Liver (tissue), 9 donors: ENCODE measurements around the gene GPR62. TPM values are rescaled to one million over a fixed set of nuclear protein-coding genes. Genes with fewer than 3 reads are reported as not detected.

Experiments
- DNase-seq: peaks from one replicate; pipeline ENCODE4 v3.0.0-alpha.2; 2017; ENCODE audit warnings: low spot score
- H3K27ac ChIP-seq, 2 donors: one replicate each; pipeline ENCODE4 v1.7.0; 2013; ENCODE audit warnings: inconsistent platforms in 2 of 2, low read length in 2 of 2, control low read depth in 1 of 2, low read depth in 1 of 2, mild to moderate bottlenecking in 1 of 2
- H3K27me3 ChIP-seq, 4 donors: one replicate each; pipeline versions ENCODE4 v1.6.1 to v1.7.0; 2013; ENCODE audit warnings: low read length in 3 of 4, inconsistent platforms in 1 of 4, mild to moderate bottlenecking in 1 of 4, moderate library complexity in 1 of 4; ENCODE audit not compliant: control insufficient read depth in 4 of 4, insufficient read depth in 4 of 4
- H3K36me3 ChIP-seq, 4 donors: one replicate each; pipeline versions ENCODE4 v1.6.1 to v1.7.0; 2013; ENCODE audit warnings: low read length in 3 of 4, mild to moderate bottlenecking in 3 of 4, low read depth in 1 of 4, moderate library complexity in 1 of 4; ENCODE audit not compliant: control insufficient read depth in 4 of 4, insufficient read depth in 3 of 4
- H3K4me1 ChIP-seq, 4 donors: one replicate each; pipeline versions ENCODE4 v1.6.1 to v1.7.0; 2013; ENCODE audit warnings: low read length in 3 of 4, mild to moderate bottlenecking in 3 of 4, moderate library complexity in 1 of 4; ENCODE audit not compliant: control insufficient read depth in 4 of 4, insufficient read depth in 4 of 4
- H3K4me3 ChIP-seq, 3 donors: one replicate each; pipeline versions ENCODE4 v1.6.1 to v1.7.0; 2013; ENCODE audit warnings: low read length in 3 of 3, control low read depth in 1 of 3, low read depth in 1 of 3, mild to moderate bottlenecking in 1 of 3
- H3K9ac ChIP-seq, 2 donors: one replicate each; pipeline ENCODE4 v1.7.0; 2013; ENCODE audit warnings: low read length in 2 of 2, mild to moderate bottlenecking in 2 of 2, moderate library complexity in 2 of 2, control low read depth in 1 of 2, low read depth in 1 of 2
- H3K9me3 ChIP-seq, 4 donors: one replicate each; pipeline versions ENCODE4 v1.6.1 to v1.7.0; 2013; ENCODE audit warnings: low read length in 3 of 4; ENCODE audit not compliant: control insufficient read depth in 4 of 4
- GABPA ChIP-seq, 2 donors: IDR thresholded peaks in 1 of 2; conservative IDR thresholded peaks in 1 of 2; 2 replicates each; pipeline ENCODE4 v1.6.1; 2016; ENCODE audit warnings: antibody characterized with exemption in 2 of 2, mild to moderate bottlenecking in 1 of 2, moderate library complexity in 1 of 2
- HNF4A ChIP-seq, 2 donors: conservative IDR thresholded peaks; 2 replicates each; pipeline ENCODE4 v1.6.1; 2016; ENCODE audit warnings: antibody characterized with exemption in 2 of 2, mild to moderate bottlenecking in 2 of 2
- JUND ChIP-seq, 2 donors: IDR thresholded peaks; 2 replicates each; pipeline ENCODE4 v1.6.1; 2016; ENCODE audit warnings: antibody characterized with exemption in 2 of 2
- RAD21 ChIP-seq, 2 donors: IDR thresholded peaks; 2 replicates each; pipeline ENCODE4 v1.6.1; 2016; ENCODE audit warnings: antibody characterized with exemption in 2 of 2, mild to moderate bottlenecking in 2 of 2
- RXRA ChIP-seq, 2 donors: IDR thresholded peaks; 2 replicates each; pipeline ENCODE4 v1.6.1; 2017 to 2018; ENCODE audit warnings: antibody characterized with exemption in 2 of 2, mild to moderate bottlenecking in 1 of 2
- SP1 ChIP-seq: IDR thresholded peaks from 2 replicates; pipeline ENCODE4 v1.6.1; 2018; ENCODE audit warnings: antibody characterized with exemption, mild to moderate bottlenecking
- YY1 ChIP-seq: IDR thresholded peaks from 2 replicates; pipeline ENCODE4 v1.6.1; 2016; ENCODE audit warnings: antibody characterized with exemption, mild to moderate bottlenecking
- WGBS: extraction: QIAGEN DNeasy Blood & Tissue Kit; methylation state at CpG from one replicate; pipeline ENCODE4 v1.1.7; 2013; 5-methylcytosine and 5-hydroxymethylcytosine counted together
- polyA plus RNA-seq, 2 donors: library from polyadenylated mRNA; stranded (reverse) in 1 of 2; unstranded in 1 of 2; fragments of 200-250 nt in 1 of 2; fragments of >200 nt in 1 of 2; fragmentation: Nextera tagmentation in 1 of 2; extraction: Ambion mirVana in 1 of 2; gene quantifications; one replicate each; pipeline versions ENCODE4 v1.2.1 to v1.2.3, GENCODE V29; 2013 to 2015
- total RNA-seq, 2 donors: library from RNA; depleted of rRNA; stranded (reverse); fragments of >200 nt; gene quantifications; one replicate each; pipeline ENCODE4 v1.2.3, GENCODE V29; 2014
- TF ChIP-seq, protein P1 (sequence below): IDR thresholded peaks from 2 replicates; pipeline ENCODE4 v1.6.1; 2016; ENCODE audit warnings: antibody characterized with exemption, mild to moderate bottlenecking
- TF ChIP-seq, protein P2 (sequence below): IDR thresholded peaks from 2 replicates; pipeline ENCODE4 v1.6.1; 2016; ENCODE audit warnings: antibody characterized with exemption
- TF ChIP-seq, protein P3 (sequence below): fragments of 150-350 bp; IDR thresholded peaks from 2 replicates; pipeline ENCODE4 v1.5.1; 2017; ENCODE audit warnings: improper control_type of control experiment, low read depth, low read length; ENCODE audit not compliant: missing input control
- TF ChIP-seq, protein P4 (sequence below): IDR thresholded peaks from 2 replicates; pipeline ENCODE4 v1.6.1; 2016; ENCODE audit warnings: antibody characterized with exemption
- donor health status: healthy.
- donor health status: healthy.
- donor health status: healthy.
- donor health status: healthy.
- donor health status: healthy.

Gene GPR62, protein sequence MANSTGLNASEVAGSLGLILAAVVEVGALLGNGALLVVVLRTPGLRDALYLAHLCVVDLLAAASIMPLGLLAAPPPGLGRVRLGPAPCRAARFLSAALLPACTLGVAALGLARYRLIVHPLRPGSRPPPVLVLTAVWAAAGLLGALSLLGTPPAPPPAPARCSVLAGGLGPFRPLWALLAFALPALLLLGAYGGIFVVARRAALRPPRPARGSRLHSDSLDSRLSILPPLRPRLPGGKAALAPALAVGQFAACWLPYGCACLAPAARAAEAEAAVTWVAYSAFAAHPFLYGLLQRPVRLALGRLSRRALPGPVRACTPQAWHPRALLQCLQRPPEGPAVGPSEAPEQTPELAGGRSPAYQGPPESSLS
- total RNA-seq (under 1 TPM in 1 of 2 donors, not detected in 1; 0.08 TPM), polyA plus RNA-seq (under 1 TPM in 1 of 2 donors, not detected in 1; 0.07 TPM)

DNA sequence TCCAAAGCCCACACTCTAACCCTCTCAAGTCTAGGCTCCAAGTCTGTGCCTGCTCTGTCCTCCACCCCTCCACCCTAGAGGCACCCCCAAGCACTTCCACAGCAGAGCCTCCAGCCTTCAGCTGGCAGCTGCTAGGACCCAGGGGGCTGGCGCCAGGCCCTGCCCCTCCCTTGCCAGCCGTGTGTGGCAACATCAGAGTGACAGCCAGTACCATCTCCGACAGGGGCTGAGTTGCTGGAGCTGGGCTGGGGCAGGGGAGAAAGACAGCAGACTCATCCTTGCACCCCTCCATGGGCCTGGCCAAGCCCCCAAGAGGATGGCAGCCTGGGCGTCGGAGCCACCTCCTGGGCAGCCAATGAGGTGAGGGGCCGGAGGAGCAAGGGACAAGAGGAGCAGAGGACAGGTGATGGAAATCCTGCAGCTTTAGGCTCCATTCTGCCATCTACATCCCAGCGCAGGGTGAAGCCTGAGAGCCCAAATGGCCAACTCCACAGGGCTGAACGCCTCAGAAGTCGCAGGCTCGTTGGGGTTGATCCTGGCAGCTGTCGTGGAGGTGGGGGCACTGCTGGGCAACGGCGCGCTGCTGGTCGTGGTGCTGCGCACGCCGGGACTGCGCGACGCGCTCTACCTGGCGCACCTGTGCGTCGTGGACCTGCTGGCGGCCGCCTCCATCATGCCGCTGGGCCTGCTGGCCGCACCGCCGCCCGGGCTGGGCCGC is at the start of gene GPR62:
Gene GPR62, plus strand, starts transcription at position 207 of the 718 bp plus-strand sequence. Its CDS starts 272 bp downstream, at position 479.
- H3K4me3 ChIP-seq = peak within 1 kb of the TSS; percentile 6 to 45 (median 11)
- peak within 1 kb of the TSS; percentile 20 to 59 for H3K27ac ChIP-seq
- 35% methylated on average over 33 of the region's 33 CpGs for WGBS
- no peaks in the 10 kb centered on the region for H3K27me3 ChIP-seq
- H3K9me3 ChIP-seq = no peaks in the 10 kb centered on the region
- DNase-seq = no peak
- H3K36me3 ChIP-seq = peaks cover 0 to 2% (median 0%) of the 10 kb centered on the region in 4 donors
- TF ChIP-seq, protein P1, sequence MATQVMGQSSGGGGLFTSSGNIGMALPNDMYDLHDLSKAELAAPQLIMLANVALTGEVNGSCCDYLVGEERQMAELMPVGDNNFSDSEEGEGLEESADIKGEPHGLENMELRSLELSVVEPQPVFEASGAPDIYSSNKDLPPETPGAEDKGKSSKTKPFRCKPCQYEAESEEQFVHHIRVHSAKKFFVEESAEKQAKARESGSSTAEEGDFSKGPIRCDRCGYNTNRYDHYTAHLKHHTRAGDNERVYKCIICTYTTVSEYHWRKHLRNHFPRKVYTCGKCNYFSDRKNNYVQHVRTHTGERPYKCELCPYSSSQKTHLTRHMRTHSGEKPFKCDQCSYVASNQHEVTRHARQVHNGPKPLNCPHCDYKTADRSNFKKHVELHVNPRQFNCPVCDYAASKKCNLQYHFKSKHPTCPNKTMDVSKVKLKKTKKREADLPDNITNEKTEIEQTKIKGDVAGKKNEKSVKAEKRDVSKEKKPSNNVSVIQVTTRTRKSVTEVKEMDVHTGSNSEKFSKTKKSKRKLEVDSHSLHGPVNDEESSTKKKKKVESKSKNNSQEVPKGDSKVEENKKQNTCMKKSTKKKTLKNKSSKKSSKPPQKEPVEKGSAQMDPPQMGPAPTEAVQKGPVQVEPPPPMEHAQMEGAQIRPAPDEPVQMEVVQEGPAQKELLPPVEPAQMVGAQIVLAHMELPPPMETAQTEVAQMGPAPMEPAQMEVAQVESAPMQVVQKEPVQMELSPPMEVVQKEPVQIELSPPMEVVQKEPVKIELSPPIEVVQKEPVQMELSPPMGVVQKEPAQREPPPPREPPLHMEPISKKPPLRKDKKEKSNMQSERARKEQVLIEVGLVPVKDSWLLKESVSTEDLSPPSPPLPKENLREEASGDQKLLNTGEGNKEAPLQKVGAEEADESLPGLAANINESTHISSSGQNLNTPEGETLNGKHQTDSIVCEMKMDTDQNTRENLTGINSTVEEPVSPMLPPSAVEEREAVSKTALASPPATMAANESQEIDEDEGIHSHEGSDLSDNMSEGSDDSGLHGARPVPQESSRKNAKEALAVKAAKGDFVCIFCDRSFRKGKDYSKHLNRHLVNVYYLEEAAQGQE = no peak
- TF ChIP-seq, protein P2, sequence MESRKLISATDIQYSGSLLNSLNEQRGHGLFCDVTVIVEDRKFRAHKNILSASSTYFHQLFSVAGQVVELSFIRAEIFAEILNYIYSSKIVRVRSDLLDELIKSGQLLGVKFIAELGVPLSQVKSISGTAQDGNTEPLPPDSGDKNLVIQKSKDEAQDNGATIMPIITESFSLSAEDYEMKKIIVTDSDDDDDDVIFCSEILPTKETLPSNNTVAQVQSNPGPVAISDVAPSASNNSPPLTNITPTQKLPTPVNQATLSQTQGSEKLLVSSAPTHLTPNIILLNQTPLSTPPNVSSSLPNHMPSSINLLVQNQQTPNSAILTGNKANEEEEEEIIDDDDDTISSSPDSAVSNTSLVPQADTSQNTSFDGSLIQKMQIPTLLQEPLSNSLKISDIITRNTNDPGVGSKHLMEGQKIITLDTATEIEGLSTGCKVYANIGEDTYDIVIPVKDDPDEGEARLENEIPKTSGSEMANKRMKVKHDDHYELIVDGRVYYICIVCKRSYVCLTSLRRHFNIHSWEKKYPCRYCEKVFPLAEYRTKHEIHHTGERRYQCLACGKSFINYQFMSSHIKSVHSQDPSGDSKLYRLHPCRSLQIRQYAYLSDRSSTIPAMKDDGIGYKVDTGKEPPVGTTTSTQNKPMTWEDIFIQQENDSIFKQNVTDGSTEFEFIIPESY = no peak
- TF ChIP-seq RAD21 (IDR thresholded peaks at IDR 0.05) = no peak
- no peak for TF ChIP-seq RXRA (IDR thresholded peaks at IDR 0.05)
- TF ChIP-seq JUND (IDR thresholded peaks at IDR 0.05) = no peak
- TF ChIP-seq, protein P3, sequence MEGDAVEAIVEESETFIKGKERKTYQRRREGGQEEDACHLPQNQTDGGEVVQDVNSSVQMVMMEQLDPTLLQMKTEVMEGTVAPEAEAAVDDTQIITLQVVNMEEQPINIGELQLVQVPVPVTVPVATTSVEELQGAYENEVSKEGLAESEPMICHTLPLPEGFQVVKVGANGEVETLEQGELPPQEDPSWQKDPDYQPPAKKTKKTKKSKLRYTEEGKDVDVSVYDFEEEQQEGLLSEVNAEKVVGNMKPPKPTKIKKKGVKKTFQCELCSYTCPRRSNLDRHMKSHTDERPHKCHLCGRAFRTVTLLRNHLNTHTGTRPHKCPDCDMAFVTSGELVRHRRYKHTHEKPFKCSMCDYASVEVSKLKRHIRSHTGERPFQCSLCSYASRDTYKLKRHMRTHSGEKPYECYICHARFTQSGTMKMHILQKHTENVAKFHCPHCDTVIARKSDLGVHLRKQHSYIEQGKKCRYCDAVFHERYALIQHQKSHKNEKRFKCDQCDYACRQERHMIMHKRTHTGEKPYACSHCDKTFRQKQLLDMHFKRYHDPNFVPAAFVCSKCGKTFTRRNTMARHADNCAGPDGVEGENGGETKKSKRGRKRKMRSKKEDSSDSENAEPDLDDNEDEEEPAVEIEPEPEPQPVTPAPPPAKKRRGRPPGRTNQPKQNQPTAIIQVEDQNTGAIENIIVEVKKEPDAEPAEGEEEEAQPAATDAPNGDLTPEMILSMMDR = no peak
- TF ChIP-seq SP1 = no peak
- H3K4me1 ChIP-seq = peaks cover 11 to 35% (median 19%) of the 10 kb centered on the region in 4 donors
- peak within 1 kb of the TSS in 1 of 2 donors; percentile 21 for H3K9ac ChIP-seq

DNA sequence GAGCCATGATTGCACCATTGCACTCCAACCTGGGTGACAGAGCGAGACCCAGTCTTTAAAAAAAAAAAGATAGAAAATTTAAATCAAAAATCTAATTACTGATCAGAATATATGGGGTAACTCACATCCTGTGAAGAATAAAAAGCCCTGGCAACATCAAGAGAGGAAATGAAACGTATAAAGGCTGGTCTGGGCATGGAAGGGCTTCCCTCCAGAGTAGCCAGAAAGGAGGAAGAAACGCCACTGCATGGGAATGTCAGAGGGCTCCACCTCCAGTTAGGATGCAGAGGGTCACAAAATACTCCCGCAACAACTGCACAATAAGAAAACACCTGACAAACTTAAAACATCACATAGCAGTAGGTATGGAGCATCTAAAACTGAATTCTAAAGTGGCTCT is 47.2 kb upstream of the GPR62 start:
- Histone ChIP-seq H3K27me3 (no peaks in the 10 kb centered on the region), H3K9me3 (no peaks in the 10 kb centered on the region), H3K4me1 (no peaks in the 10 kb centered on the region), H3K4me3 (no peak overlapping the region), H3K27ac (no peak overlapping the region), H3K9ac (no peak overlapping the region), H3K36me3 (no peaks in the 10 kb centered on the region)
- DNase-seq = no peak
- TF ChIP-seq JUND (IDR thresholded peaks at IDR 0.05) (no peak), YY1 (no peak), HNF4A (conservative IDR thresholded peaks at IDR 0.05) (no peak), GABPA (IDR thresholded peaks at IDR 0.05 in 1 of 2, conservative IDR thresholded peaks at IDR 0.05 in 1 of 2) (no peak)
- TF ChIP-seq, protein P3 = no peak
- TF ChIP-seq, protein P4, sequence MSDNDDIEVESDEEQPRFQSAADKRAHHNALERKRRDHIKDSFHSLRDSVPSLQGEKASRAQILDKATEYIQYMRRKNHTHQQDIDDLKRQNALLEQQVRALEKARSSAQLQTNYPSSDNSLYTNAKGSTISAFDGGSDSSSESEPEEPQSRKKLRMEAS = no peak
- WGBS = 77% methylated on average over 4 of the region's 4 CpGs
